NCI-H82 treated with DMSO at 0.1 percent for 48 hours (cell line): ENCODE results near the gene CADPS.

Experiments
- DNase-seq: peaks from one replicate; lab custom pipeline; 2025; ENCODE audit not compliant: unreplicated experiment; lab: John Stamatoyannopoulos, UW

The CADPS gene

GRCh38 chr3:62644493-62644892, 230.7 kb downstream of the CADPS start:
- no peak for DNase-seq

GRCh38 chr3:62638316-62638715, 236.9 kb downstream of the CADPS start:
- DNase-seq, result no peak

- no peak for DNase-seq
Measured at GRCh38 chr3:62636235-62636826, 238.9 kb downstream of the CADPS start.

GRCh38 chr3:62632510-62633294, 242.5 kb downstream of the CADPS start:
- DNase-seq, result no peak

- no peak for DNase-seq
Measured at GRCh38 chr3:62631488-62631887, 243.7 kb downstream of the CADPS start.

GRCh38 chr3:62630664-62631063, 244.6 kb downstream of the CADPS start:
- DNase-seq, result no peak

GRCh38 chr3:62625268-62625667, 249.9 kb downstream of the CADPS start:
- no peak for DNase-seq

GRCh38 chr3:62624185-62624584, 251.0 kb downstream of the CADPS start:
- no peak for DNase-seq

GRCh38 chr3:62622553-62623174, 252.6 kb downstream of the CADPS start:
- peak; percentile 32 for DNase-seq

GRCh38 chr3:62621925-62622324, 253.3 kb downstream of the CADPS start:
- DNase-seq, result no peak

GRCh38 chr3:62621176-62621575, 254.0 kb downstream of the CADPS start:
- no peak for DNase-seq

- DNase-seq, result no peak
Measured at GRCh38 chr3:62615258-62615849, 259.9 kb downstream of the CADPS start.

GRCh38 chr3:62614527-62614926, 260.7 kb downstream of the CADPS start:
- no peak for DNase-seq

GRCh38 chr3:62611541-62612240, 263.5 kb downstream of the CADPS start:
- no peak for DNase-seq

GRCh38 chr3:62607287-62608029, 267.8 kb downstream of the CADPS start:
- no peak for DNase-seq

GRCh38 chr3:62605413-62606068, 269.7 kb downstream of the CADPS start:
- DNase-seq, result peak; percentile 77

- no peak for DNase-seq
Measured at GRCh38 chr3:62604751-62605351, 270.4 kb downstream of the CADPS start.

GRCh38 chr3:62604298-62604697, 270.9 kb downstream of the CADPS start:
- no peak for DNase-seq

GRCh38 chr3:62602987-62603386, 272.2 kb downstream of the CADPS start:
- no peak for DNase-seq
